Transverse colon (tissue), 4 donors: ENCODE results near the gene GABRG3.

ENCODE experiments used
- CTCF ChIP-seq, 5 experiments: fragments of 200-600 bp in 3 of 5; fragments of 450-650 bp in 2 of 5; sonication (generic) in 3 of 5; IDR thresholded peaks; 1 replicate in 2 of 5; 2 replicates in 3 of 5; pipeline ENCODE4 v1.5.1; 2016 to 2017; ENCODE audit warnings: antibody characterized with exemption in 5 of 5, inconsistent platforms in 3 of 5, mild to moderate bottlenecking in 2 of 5, moderate library complexity in 1 of 5
- EP300 ChIP-seq: sonication (generic); formaldehyde crosslinking; IDR thresholded peaks from one replicate; pipeline ENCODE4 v1.6.1; 2017; ENCODE audit warnings: antibody characterized with exemption, low read depth
- POLR2A ChIP-seq: fragments of 450-650 bp; IDR thresholded peaks from one replicate; pipeline ENCODE4 v1.6.1; 2016; ENCODE audit warnings: antibody characterized with exemption, mild to moderate bottlenecking, moderate library complexity
- POLR2AphosphoS5 ChIP-seq, 3 donors: sonication (generic); formaldehyde crosslinking; IDR thresholded peaks; one replicate each; pipeline ENCODE4 v1.6.1; 2016; ENCODE audit warnings: antibody characterized with exemption in 3 of 3

- TF ChIP-seq CTCF (IDR thresholded peaks at IDR 0.05) (no peak), EP300 (no peak), POLR2AphosphoS5 (IDR thresholded peaks at IDR 0.05) (no peak), POLR2A (no peak)
These were observed 163.5 kb downstream of the GABRG3 start for GRCh38 chr15:27134481-27134880.
